Kidney glomerular epithelial cell (primary cell): ENCODE data around the gene HEYL.

Experiments used
- DNase-seq: peaks from one replicate; lab custom pipeline; 2025; lab: John Stamatoyannopoulos, UW

HEYL gene

GRCh38 chr1:39639305-39640130, at the start of gene HEYL:
HEYL (minus strand) TSS chr1:39639643; CDS start chr1:39639625, 18 bp downstream.
- no peak for DNase-seq

DNA sequence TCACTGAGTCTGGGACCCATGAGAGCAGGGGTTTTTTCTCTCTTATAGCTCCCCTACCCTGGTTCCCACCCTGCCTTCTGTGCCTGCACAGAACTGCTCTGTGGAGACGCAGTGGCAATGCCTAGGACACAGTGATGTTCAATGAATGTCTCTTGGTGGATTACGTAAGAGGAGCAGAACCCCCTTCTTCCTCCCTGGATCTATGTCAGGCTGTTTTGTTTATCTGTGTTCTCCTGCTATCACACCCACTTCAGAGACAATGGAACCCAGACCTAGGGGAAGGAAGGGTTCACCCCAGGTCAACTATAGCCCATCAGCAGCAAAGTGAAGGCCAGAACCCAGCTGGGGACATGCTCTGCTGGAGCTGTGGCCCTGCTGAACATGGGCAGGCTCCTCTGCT, 49.8 kb upstream of the HEYL start:
- no peak for DNase-seq

DNA sequence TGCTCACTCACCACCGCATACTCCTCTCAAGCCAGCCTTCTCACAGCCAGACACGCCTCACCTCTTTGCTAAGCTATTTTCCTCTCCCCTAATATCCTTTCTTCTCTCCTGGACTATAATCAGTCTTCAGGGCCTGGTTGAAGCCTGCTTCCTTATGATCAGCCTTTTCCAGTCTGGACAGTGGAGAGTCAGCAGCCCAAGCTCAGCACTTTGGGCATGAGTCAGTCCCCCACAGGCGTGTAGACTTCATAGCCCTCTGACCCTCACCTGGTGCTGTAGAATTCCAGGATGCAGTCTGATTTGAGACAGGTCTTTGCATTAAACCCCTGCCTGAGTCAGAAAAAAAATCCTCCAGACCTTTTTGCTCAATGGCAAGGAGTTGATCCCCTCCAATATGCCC, 49.3 kb upstream of the HEYL start:
- no peak for DNase-seq

DNA sequence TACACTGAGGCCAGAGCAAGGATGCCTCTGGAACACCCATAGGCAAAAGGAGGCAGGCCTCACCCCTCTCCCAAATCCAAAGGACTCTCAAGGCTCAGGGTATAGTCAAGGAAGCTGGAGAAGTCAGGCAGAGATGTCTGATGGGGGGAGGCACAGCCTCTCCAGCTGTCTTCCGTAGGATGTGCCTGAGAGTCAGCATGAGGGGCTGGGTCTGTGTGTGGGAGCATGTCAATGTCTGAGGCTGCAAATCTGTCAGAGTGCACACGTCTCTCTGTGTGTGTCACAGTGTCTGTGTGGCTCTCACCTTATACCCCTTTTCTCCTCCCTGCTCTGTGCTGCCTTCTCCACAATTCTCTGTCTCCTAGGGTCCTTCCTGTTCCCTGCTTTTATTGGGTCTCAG, 47.8 kb upstream of the HEYL start:
- no peak for DNase-seq

DNA sequence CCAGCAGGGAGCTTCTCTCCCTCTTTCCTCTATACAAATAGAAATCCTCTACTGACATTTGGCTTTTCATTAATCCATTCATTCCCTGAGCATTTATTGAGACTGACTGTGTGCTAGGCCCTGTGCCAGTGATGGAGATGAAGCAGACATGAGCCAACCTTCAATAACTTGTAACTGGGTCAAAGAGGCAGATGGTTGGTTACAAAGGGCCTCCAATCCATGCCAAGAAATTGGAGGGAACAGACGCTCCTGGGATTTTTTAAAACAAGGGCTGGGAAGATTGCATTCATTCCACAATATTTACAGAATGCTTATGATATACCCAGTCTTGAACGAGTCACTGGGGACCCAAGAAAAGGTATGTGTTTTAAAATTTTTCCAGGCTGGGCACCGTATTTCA, 45.6 kb upstream of the HEYL start:
- DNase-seq = no peak

DNA sequence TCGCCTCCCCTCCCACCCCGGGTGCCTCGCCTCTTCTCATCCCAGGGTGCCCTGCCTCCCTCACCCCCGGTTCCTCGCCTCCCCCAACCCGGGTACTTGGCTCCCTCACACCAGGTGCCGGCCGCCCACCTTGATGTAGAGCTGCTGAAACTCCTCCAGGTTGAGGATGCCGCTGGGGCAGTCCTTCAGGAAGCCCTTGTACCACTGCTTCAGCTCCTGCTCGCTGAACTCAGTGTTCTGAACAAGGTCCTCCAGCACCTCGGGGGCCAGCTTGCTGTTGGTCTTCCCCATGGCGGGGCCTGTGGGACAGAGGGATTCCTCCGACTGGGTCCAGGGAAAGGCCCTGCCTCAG, 44.8 kb upstream of the HEYL start:
- DNase-seq = no peak

DNA sequence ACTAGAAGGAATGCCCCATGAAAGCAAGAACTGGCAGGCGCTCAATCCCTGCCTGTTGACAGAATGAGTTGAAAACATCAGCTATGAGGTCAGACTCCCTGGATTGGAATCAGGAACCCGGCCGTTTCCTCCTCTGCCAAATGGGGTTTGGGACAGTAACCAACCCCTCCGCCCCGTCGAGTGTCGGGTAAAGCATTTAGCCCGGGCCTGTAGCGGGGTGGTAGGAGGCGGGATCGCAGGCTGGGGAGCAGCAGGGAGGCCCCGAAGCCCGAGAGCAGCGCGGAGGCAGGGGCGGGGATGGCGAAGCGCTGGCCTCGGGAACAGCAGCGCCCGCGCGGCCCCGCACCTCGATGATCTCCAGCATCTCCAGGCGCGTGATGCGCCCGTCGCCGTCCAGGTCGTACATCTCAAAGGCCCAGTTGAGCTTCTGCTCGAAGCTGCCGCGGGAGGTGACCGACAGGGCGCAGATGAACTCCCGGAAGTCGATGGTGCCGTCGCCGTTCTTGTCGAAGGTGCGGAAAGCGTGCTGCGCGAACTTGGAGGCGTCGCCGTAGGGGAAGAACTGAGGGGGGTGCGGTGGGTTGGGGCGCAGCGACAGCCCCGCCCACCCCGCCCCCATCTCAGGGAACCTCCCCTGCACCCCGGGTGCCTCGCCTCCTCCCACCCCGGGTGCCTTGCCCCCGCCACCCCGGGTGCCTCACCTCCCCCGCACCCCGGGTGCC, 44.3 kb upstream of the HEYL start:
- no peak for DNase-seq

- no peak for DNase-seq
These were observed 42.6 kb upstream of the HEYL start for GRCh38 chr1:39681999-39682398.

DNA sequence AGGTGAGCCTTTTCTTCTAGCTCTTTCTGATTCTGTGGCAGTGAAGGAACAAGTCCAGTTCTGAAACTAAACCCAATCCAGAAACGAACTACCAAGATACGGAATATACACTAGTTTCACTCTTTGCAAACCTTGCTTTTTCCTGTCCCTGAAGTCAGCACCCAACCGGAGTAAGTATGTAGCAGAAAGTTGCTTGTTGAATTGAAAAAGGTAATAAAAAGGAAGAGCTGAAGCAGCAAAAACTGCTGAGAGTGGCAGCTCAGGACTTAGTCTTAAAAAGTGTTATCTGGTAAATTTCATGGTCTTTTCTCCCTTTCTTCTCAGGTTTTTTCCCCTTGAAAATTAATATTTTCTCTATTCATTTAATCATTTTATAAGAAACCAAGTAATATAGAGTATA, 41.9 kb upstream of the HEYL start:
- DNase-seq = no peak

- DNase-seq = no peak
These were observed 41.3 kb upstream of the HEYL start for GRCh38 chr1:39680751-39681150.

- no peak for DNase-seq
These were observed 40.4 kb upstream of the HEYL start for GRCh38 chr1:39679821-39680220.

GRCh38 chr1:39678889-39679288, 39.4 kb upstream of the HEYL start:
- no peak for DNase-seq

- DNase-seq = no peak
These were observed 38.2 kb upstream of the HEYL start for GRCh38 chr1:39677645-39678044.

DNA sequence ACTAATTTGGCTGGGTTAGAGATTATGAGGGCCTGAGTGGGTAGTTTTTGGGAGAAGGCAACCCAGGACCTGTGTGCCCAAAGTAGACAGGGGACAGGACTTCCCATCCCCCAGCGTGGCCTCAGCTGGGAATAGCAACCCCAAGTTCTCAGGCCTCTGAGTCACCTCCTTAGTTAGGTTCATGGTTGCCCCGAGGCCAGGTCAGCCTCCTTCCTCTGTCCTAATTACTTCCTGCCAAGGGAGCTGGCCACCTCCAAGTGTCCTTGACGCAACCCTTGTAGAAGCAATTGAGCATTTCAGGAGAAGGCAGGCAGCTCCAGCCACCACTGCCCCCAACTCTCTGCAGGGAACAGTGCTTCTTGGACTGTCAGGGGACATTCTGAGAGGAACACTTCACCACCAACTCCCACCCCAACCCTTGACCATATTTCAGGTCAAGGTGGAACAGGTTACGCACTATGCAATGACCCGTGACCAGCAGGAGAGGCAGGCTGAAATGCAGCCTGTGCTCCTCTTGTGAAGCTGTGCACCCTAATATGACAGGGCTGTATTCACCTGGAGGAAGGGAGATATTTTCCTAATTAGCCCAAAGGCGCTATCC, 37.6 kb upstream of the HEYL start:
- DNase-seq = no peak

- DNase-seq = no peak
These were observed 35.8 kb upstream of the HEYL start for GRCh38 chr1:39675220-39675619.

DNA sequence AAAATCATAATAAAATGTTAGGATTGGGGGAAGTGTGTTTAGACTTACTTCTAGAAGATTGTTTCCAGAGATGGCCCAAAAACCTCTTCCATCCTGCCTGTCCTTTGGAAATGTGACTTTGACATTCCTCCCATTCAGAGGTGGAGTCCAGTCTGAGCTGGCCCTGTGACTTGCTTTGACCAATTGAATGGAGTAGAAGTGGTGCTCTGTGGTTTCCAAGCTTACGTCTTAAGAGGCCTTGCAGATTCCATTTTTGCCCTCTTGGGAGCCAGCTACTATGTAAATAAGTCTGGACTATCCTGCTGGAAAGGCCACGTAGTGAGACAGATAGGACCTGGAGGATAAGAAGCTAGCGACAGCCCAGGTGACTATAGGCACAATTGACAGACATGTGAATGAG, 33.8 kb upstream of the HEYL start:
- no peak for DNase-seq

- DNase-seq = no peak
These were observed 33.1 kb upstream of the HEYL start for GRCh38 chr1:39672551-39672947.

DNA sequence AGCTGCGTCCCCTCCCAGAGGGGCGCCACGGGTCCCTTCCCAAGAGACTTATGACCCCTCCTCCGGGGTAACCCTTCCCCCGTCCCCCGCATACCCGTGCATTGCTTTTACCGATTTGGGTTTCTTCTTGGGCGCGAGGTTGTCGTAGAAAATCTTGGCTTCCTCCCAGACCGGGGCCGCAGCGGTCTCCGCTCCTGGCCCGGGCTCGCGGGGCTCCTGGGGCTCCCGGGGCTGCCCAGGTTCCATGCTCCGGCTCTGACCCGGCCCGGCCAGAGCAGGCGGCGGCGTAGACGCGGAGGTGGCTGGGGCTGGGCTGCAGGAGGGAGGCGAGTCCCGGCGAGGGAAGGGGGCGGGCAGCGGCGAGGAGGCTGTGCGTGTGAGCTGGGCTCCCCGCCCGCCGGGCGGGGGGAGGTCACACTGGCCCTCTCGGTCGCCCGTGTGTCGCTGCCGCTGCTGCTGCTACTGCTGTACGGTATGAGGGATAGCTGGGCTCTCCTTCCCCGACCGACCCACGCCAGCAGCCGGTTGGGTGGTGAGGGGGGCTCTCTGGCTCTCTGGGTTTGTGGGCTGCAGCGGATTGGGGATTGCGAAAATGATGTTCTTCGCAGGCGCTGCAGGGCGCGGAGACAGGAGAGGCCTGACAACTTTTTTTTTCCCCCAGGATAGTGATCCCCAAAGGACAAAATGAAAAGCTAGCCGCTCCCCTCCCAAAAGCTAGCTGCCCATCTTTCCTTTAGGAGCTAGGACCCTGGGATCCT, 32.5 kb upstream of the HEYL start, which contains the start of gene NT5C1A:
Gene NT5C1A (minus strand): TSS at position 315 of the 758 bp plus-strand sequence. CDS start 69 bp downstream, at position 246.
- no peak for DNase-seq

GRCh38 chr1:39671433-39671792, 32.0 kb upstream of the HEYL start:
- no peak for DNase-seq

- DNase-seq = no peak
These were observed 31.2 kb upstream of the HEYL start for GRCh38 chr1:39670689-39671088.

GRCh38 chr1:39668894-39669293, 29.5 kb upstream of the HEYL start:
- DNase-seq = no peak

GRCh38 chr1:39668111-39668510, 28.7 kb upstream of the HEYL start:
- no peak for DNase-seq
